Esophagus squamous epithelium (tissue), 5 donors: ENCODE data around the gene VAV2. TPM values are rescaled to one million over a fixed set of nuclear protein-coding genes. Genes with fewer than 3 reads are reported as not detected.

ENCODE experiments used
- DNase-seq: peaks from one replicate; lab custom pipeline; 2025; lab: John Stamatoyannopoulos, UW
- H3K27ac ChIP-seq, 4 donors: fragments of 200-600 bp; sonication (generic); one replicate each; pipeline ENCODE4 v1.5.1; 2016 to 2019; ENCODE audit warnings: mild to moderate bottlenecking in 1 of 4
- H3K27me3 ChIP-seq, 4 donors: fragments of 200-600 bp; sonication (generic); 1 replicate in 3 of 4; 2 replicates in 1 of 4; pipeline versions ENCODE4 v1.5.1 to v1.6.0; 2017 to 2021; ENCODE audit warnings: antibody characterized with exemption in 1 of 4
- H3K36me3 ChIP-seq, 3 donors: fragments of 200-600 bp; sonication (generic); one replicate each; pipeline ENCODE4 v1.5.1; 2016 to 2019
- H3K4me1 ChIP-seq, 3 donors: fragments of 200-600 bp; sonication (generic); one replicate each; pipeline ENCODE4 v1.5.1; 2017 to 2019
- H3K4me3 ChIP-seq, 4 donors: fragments of 200-600 bp; sonication (generic); 1 replicate in 3 of 4; 2 replicates in 1 of 4; pipeline ENCODE4 v1.5.1; 2016 to 2019; ENCODE audit warnings: mild to moderate bottlenecking in 2 of 4, moderate library complexity in 1 of 4
- H3K9me3 ChIP-seq, 3 donors: fragments of 200-600 bp; sonication (generic); one replicate each; pipeline ENCODE4 v1.5.1; 2016 to 2019
- CTCF ChIP-seq, 6 experiments: fragments of 450-650 bp in 4 of 6; fragments of 200-600 bp in 2 of 6; sonication (generic) in 2 of 6; IDR thresholded peaks; one replicate each; pipeline ENCODE4 v1.5.1; 2016 to 2019; ENCODE audit warnings: antibody characterized with exemption in 6 of 6, mild to moderate bottlenecking in 4 of 6, moderate library complexity in 4 of 6
- POLR2A ChIP-seq, 4 donors: fragments of 450-650 bp; IDR thresholded peaks; one replicate each; pipeline ENCODE4 v1.6.1; 2017; ENCODE audit warnings: antibody characterized with exemption in 4 of 4, mild to moderate bottlenecking in 4 of 4, moderate library complexity in 3 of 4
- WGBS, 2 donors: methylation state at CpG; one replicate each; pipeline ENCODE4 v1.1.5; 2018; 5-methylcytosine and 5-hydroxymethylcytosine counted together
- intact Hi-C: fragments of 100-400 bp; cut with DNase I; formaldehyde crosslinking; loops from one replicate; pipeline ENCODE4 v1.15.0; 2022
- total RNA-seq, 4 donors: library from RNA; depleted of rRNA; stranded (reverse); fragments of >200 nt; gene quantifications; one replicate each; pipeline ENCODE4 v1.1.0, GENCODE V29; 2016
- donor health status: DM: yes; HTN: yes; CAD: no.

VAV2 gene
- total RNA-seq, 4 donors from 2014 or later = 3.8 to 7.6 (median 5.7) TPM

GRCh38 chr9:133979273-133979920 lies 12.7 kb downstream of the VAV2 start:
- no peak for DNase-seq
- H3K4me3 ChIP-seq = peak overlapping the region in 3 of 4 donors; percentile 15 to 37 (median 22)
- H3K27me3 ChIP-seq = no peaks in the 10 kb centered on the region
- H3K36me3 ChIP-seq = no peaks in the 10 kb centered on the region
- H3K9me3 ChIP-seq = no peaks in the 10 kb centered on the region
- WGBS, 2 donors = 47 to 76% methylated on average over 2 to 24 of the region's 37 CpGs
- peaks cover 8 to 35% (median 15%) of the 10 kb centered on the region in 3 donors for H3K4me1 ChIP-seq
- H3K27ac ChIP-seq = peak overlapping the region in 2 of 4 donors; percentile 24 to 35
- intact Hi-C loops = no loop called here
- TF ChIP-seq CTCF (IDR thresholded peaks at IDR 0.05) = no peak
- TF ChIP-seq POLR2A (IDR thresholded peaks at IDR 0.05) = no peak

- Histone ChIP-seq H3K27me3 (no peaks in the 10 kb centered on the region), H3K9me3 (no peaks in the 10 kb centered on the region), H3K4me1 (peaks cover 8 to 40% (median 15%) of the 10 kb centered on the region in 3 donors), H3K27ac (peak overlapping the region in 2 of 4 donors; percentile 24 to 35), H3K36me3 (no peaks in the 10 kb centered on the region), H3K4me3 (peak overlapping the region in 3 of 4 donors; percentile 15 to 37 (median 22))
- intact Hi-C loops = no loop called here
- 67 to 100% methylated on average over 1 to 3 of the region's 16 CpGs for WGBS, 2 donors
- DNase-seq = no peak
- TF ChIP-seq POLR2A (IDR thresholded peaks at IDR 0.05) (no peak), CTCF (IDR thresholded peaks at IDR 0.05) (no peak)
Observed at GRCh38 chr9:133978899-133979272, 13.2 kb downstream of the VAV2 start.

GRCh38 chr9:133978226-133978898 lies 13.8 kb downstream of the VAV2 start:
- no peaks in the 10 kb centered on the region for H3K9me3 ChIP-seq
- 70 to 88% methylated on average over 2 to 7 of the region's 13 CpGs for WGBS, 2 donors
- TF ChIP-seq POLR2A (IDR thresholded peaks at IDR 0.05) = no peak
- TF ChIP-seq CTCF (IDR thresholded peaks at IDR 0.05) = no peak
- peaks cover 8 to 44% (median 15%) of the 10 kb centered on the region in 3 donors for H3K4me1 ChIP-seq
- H3K27me3 ChIP-seq = no peaks in the 10 kb centered on the region
- no peak overlapping the region for H3K27ac ChIP-seq
- no peaks in the 10 kb centered on the region for H3K36me3 ChIP-seq
- intact Hi-C loops = no loop called here
- DNase-seq = no peak
- no peak overlapping the region for H3K4me3 ChIP-seq

- DNase-seq = no peak
- 76 to 91% methylated on average over 4 to 18 of the region's 26 CpGs for WGBS, 2 donors
- Histone ChIP-seq H3K27ac (no peak overlapping the region), H3K4me1 (peaks cover 8 to 51% (median 15%) of the 10 kb centered on the region in 3 donors), H3K4me3 (no peak overlapping the region), H3K27me3 (peaks cover 0 to 4% (median 0%) of the 10 kb centered on the region in 4 donors), H3K9me3 (no peaks in the 10 kb centered on the region), H3K36me3 (no peaks in the 10 kb centered on the region)
- no peak for TF ChIP-seq CTCF (IDR thresholded peaks at IDR 0.05)
- no peak for TF ChIP-seq POLR2A (IDR thresholded peaks at IDR 0.05)
- intact Hi-C loops = no loop called here
Observed at GRCh38 chr9:133977421-133978201, 14.5 kb downstream of the VAV2 start.
